HG03159 (cell line): ENCODE measurements around the gene KIF17.
"Not testable (repeated sequence)": the region's sequence is repeated elsewhere in the genome, so short reads cannot be mapped to it uniquely, and the experiment has no call there.

Experiments
- ATAC-seq: cut with Tn5 transposase; IDR thresholded peaks from one replicate; pipeline ENCODE4 v1.9.1; 2021; ENCODE audit warnings: mild to moderate bottlenecking, moderate library complexity; ENCODE audit not compliant: unreplicated experiment

The KIF17 gene

DNA sequence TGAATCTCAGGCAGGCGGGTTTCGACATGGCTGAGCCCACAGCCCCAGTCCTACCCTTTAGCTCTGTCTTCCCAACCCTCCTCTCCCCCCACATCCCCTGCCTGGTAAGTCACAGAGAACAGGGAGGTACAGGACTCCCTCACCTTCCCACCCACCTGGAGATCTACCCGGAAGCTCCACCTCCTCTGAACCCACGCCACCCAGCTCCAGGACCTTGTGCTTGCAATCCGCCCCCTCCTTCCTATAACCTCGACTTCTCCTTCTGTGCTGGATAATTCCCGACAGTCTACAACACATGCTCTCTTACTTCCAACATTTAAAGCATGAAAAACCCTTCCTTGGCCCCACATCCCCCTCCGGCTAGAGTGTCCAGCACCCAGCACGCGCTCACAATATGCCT is 22.3 kb downstream of the KIF17 start:
- no peak for ATAC-seq

DNA sequence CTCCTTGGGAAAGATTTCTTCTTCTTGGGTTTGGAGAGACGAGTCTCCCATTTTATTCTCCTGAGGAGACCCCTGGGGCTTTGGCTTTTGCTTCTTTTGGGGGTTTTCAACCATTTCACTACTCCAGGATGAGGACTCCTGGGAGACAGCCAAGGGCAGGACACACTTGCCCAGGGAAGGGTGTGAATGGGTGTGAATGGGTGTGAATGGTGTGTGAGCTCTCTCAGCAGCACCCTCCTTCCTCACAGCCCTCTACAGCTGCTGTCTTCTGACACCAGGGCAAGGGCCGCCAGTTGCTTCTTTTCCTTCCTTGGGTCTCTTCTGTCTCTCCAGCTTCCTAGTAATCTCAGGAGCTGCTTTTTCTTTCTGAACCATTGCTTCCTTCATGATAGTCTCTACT is 24.2 kb downstream of the KIF17 start:
- ATAC-seq, result no peak

DNA sequence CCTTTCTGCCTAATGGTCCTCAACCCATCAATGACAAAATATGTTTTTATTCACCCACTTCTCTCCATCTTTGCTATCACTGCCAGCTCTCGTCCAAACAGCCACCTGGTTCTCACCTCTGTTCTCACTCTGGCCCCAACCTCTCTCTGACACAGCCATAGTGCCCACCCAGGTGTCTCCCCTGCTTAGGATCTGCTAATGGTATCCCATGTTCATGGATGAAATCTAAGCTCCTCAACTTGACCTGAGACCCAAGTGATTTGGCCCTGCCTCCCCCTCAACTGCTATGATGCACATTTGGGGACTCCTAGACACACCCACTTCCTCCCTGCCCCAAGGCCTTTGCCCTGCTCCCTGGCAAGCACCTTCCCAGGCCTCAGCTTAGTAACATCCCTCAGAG is 25.9 kb downstream of the KIF17 start:
- no peak for ATAC-seq

DNA sequence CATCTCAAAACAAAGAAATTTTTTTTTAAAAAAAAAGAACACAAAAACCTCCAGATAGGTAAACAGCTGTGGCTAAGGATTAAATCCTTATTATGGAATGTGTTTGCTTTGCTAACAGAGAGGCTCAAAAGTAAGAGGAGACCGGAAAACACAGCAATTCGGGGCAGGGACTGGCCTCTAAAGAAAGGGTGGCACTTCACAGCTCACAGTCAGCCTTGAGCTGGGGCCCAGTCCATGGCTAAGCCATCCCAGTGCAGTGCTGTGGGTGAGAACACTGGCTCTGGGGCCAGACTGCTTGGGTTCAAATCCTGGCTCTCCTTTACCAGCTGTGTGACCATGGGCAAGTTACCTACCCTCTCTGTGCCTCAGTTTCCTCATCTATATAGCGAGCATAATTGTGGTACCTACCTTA is 28.2 kb downstream of the KIF17 start:
- ATAC-seq, result no peak

DNA sequence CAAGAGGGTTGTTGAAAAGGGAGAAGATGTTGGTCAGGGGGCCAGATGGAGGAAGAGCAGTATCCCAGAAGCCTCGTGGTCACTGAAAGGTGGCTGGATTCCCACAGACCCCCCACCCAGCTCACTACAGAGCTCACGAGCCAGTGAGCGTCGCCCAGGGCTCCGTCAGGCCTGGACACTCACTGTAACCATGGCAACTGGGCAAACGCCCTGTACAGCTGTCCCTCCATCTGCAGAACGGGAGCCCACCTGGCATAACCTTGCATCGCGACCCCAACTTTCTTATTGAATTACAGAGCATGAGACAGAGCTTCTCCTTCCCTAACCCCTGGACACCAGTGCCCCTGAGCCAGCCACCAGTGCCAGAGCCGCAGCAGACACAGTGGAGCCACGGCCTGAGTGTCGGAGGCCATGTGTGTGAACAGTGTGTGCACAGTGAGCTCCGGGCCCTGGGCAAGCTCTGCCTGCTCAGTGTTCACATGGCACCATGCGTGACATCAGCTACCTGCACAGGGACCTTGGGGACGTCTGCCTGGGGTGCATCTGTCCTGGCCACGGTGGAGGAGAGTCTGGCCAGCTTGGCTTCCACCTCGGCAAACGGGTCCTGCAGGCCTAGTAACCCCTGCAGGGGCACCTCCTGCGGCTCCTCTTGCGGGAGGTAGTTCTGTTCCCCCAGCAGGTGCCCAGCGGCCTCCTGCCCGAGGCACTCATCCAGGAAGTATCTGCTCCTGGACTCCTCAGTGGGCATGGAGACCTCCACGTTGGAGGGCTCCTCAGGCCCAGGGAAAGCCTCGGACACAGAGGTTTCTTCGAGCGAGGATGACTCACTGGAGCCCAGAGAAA is 30.7 kb downstream of the KIF17 start:
- ATAC-seq, result no peak

DNA sequence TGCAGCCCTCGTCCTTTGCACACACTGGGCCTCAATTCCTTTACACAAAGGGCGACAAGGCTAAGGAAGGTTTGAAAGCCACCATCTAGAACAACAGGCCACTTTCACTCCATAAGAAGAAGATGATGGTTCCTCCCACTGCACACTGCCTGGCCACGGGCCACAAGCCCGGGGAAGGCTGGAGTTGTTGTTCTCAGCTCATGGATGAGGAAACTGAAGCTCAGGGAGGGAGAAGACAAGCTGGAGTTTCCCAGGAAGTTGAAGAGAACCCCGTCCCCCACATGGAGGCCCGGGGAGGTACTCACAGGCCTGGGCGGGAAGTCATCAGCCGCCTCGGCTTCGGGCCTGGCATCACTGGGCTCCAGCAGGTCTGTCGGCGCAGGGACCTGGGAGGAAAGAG is 32.1 kb downstream of the KIF17 start:
- no peak for ATAC-seq

DNA sequence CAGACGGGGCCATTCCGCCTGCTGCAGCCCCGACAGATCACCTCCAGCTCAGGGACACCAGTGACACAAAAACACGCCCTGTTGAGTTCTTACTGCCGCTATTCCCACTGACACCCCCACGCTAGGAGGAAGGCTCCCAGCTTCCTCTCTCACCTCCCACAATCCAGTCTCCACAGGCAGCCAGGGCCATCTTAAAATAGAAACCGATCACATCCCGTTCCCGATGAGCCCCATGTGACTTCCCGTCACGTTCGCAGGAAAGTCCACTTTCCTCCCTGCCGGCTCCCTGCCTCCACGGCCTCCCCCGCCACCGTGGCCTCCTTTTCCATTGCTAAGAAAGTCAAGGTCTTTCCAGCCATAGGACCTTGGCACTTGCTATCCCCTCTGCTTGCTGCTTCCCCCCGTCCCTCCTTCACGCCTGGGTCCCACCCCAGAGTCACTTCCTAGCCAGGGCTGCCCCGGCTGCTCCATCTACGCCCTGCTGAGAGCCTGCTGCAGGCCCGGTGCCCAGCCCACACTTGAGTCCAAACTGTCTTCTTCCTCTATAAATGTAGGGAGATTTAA is 32.6 kb downstream of the KIF17 start:
- no peak for ATAC-seq

DNA sequence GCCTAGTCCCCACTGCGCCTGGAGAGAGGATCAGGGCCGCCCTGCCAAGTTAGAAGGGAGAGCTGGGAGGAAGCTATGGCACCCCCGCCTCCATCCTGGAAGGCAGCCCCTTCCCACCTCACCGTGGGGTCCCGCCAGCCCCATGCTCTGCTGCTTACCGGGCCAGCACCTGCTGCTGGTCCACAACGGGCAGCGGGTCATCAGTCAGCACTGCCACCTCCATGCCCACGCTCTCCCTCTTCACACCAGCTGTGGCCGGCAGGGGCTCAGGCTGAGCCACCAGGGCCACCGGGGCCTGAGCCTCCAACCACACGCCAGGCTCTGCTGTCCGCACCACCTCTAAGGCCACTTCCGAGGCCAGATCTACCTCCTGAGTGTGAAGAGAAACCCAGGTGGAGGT is 33.2 kb downstream of the KIF17 start:
- no peak for ATAC-seq

DNA sequence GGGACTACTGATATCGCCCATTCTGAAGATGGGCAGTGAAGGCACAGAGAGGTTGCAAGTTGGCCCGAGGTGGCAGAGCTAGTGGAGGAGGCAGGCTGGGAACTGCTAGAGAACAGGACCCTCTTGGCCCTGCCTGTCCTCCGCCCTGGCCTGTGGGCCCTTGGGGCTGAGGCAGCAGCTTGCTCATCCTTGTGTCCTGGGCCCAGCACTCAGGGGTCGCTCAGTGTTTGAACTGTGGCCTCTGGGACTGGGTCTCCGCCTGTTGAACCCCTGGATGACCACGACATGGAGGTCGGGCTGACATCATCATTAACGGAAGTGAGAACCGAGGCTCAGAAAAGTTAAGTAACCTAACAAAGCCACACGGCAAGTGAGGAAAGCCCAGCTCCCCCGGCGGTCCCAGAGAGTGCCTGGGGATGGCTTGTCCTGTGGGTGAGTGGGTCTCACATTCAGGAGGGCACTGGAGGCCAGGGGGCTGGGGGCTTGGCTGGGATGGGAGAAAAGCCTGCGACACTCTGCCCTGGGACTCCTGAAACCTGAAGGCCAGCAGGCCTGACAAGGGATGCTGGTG is 33.7 kb downstream of the KIF17 start:
- ATAC-seq, result no peak

DNA sequence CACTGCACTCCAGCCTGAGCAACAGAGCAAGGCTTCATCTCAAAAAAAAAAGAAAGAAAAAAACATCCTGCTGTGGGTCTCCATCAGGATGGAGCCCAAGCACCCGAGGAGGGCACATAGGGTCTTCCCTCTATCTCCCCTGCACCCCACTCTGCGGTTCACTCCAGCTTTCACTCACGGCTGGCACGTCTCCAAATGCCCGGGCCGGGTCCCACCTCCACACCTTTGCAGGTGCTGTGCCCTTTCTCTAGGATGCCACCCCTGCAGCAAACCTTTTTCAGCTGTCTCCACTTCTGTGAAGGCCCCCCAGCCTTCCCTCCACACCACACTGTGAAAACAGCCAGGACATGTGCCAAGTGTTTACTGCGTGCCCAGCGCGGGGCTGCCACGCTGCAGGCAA is 34.2 kb downstream of the KIF17 start:
- ATAC-seq, result no peak

DNA sequence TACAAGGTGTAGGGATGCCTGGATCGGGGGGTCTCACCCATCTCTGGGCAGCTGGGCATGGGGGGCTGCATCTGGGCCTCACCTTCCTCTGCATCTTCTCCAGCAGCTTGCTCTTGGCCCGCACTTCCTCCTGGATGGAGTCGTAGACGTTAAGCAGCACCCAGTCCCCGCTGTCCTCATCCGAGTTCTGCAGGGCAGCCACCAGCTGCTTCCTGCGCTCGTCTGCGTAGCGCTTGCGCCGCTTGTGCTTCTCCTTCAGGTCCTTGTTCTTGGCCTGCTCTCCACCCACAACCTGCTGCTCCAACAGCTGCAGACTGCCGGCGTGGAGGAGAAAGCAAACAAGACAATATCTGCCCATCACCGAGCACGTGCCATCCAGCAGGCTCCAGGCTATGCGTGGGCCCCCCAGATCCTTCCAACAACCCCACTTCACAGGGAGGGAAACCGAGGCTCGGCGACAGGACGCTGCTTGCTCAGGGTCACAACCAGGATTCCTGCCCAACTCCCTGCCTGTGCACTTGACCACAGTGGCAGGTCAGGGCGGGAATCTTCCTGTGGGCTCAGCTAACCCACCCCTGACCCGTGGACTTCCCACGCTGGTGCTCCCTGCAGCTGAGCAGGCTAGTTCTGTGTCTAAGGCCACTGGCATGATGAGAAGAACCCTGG is 35.1 kb downstream of the KIF17 start:
- no peak for ATAC-seq

DNA sequence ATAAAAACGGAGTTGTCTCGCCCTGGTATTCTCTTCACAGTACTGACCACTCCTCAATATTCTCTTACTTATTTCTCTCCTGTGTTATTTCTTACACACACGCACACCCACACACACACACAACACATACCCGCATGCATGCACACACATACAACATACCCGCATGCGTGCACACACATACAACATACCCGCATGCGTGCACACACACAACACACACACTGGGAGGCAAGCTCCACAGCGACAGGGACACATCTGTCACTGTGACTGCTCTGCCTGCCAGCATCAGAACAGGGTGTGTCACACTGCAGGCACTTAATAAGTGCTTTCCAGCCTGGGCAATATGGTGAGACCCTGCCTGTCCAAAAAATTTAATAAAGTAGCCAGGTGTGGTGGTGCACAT is 35.8 kb downstream of the KIF17 start:
- no peak for ATAC-seq

DNA sequence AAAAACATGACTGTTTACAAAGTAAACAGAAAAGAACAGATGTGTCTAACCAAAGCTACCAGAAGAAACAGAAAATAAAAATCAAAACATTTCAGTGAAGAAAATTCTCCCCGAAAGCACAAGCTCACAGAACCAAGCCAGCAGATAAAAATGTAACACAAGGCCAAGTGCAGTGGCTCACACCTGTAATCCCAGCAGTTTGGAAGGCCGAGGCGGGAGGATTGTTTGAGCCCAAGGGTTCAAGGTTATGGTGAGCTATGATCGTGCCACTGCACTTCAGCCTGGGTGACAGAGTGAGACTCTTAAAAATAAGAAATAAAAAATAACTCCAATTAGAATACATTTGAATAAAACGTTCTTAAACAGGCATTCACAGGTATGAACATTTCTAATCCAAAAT is 37.5 kb downstream of the KIF17 start:
- ATAC-seq, result no peak

DNA sequence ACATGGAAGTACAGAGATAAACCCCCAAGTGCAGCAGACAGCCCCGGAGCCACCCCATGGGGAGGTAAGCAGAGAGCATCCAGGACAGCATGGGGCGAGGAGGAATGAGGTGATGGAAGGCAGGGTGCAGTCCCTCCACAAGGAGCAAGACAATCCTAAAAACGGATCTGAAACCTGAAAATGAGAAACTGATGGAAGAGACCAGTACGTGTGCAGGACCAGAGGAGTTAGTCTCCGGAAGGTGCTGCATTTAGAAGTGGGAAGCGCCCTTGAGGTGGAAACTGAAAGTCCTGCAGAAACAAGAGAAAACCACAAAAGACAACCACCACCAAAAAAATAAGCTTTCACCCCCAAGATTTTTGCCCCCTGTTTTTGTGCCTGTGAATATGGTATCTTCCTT is 39.2 kb downstream of the KIF17 start:
- no peak for ATAC-seq

DNA sequence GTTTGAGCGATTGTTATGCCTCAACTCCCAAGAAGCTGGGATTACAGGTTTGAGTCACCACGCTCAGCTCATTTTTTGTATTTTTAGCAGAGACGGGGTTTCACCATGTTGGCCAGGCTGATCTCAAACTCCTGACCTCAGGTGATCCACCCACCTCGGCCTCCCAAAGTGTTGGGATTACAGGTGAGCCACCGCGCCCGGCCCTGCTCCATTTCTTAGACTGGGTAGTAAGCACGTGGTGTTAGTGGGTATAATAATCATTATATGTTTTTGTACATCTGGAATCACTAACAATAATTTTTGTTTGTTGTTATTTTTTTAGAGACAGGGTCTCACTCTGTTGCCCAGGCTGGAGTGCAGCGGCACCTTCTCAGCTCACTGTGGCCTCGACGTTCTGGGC is 44.2 kb downstream of the KIF17 start:
- not testable (repeated sequence) for ATAC-seq

DNA sequence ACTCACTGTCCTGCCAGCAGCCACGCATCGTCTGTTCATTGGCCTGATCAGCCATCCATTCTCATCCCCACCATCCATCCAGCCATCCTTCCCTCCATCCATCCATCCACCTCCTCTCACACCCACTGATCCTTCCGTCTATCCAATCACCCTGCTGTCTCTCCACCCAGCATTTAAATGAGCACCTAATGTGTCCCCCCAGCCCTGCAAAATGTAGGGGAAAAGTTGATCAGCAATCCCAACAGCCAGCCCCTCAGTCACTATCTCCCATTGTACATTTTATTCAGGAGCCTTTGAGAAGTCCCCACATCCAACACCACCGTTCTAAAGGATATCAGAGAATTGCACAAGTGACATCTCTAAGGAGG is 45.6 kb downstream of the KIF17 start:
- no peak for ATAC-seq

DNA sequence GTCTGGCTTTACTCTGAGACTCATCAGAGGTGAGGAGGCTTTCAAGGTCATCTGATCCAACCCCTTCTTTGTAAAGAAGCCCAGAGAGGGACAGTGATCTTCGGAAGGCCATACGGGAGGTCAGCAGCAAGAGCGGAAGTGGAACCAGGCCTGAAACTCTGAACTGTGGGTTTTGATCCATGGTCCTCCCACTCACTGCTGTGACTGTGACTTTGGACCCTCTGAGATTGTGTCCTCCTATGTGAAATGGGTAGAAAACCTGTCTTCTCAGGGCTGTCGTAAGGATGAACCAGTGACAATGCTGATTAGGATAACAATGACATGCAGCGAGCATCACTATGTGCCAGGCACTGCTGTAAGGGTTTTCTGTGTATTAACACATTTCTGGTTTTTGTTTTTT is 46.9 kb downstream of the KIF17 start:
- ATAC-seq, result no peak

DNA sequence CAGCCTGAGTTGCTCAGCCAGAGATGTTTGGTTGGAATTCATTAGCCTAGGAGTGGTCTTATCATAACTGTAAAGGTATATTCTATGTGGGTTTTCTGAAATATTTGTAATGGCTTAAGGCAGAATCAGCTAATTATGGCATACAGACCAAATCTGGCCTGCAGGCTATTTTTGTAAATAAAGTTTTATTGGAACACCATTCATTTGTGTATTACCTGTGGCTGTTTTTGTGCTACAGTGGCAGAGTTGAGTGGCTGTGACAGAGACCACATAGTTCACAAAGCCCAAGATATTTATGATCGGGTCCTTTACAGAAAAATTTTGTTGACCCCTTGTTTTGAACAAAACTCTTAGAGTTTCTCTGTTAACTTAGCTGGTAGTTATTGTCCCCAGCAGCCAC is 49.2 kb downstream of the KIF17 start:
- no peak for ATAC-seq

DNA sequence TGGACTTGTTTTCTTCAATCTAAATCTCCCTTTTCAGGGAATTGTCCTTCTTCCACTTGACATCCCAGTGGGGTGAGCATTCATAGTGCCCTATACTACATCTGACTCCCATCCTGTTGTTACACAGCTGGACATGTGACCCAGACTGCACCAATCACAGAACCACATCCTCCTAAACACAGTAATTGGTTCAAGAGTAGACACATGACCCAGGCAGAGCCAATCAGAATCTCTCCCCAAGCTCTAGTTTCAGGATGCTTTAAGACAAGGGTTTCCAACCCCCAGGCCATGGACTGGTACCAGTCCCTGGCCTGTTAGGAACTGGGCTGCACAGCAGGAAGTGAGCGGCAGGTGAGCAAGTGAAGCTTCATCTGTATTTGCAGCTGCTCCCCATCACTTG is 51.0 kb downstream of the KIF17 start:
- no peak for ATAC-seq

DNA sequence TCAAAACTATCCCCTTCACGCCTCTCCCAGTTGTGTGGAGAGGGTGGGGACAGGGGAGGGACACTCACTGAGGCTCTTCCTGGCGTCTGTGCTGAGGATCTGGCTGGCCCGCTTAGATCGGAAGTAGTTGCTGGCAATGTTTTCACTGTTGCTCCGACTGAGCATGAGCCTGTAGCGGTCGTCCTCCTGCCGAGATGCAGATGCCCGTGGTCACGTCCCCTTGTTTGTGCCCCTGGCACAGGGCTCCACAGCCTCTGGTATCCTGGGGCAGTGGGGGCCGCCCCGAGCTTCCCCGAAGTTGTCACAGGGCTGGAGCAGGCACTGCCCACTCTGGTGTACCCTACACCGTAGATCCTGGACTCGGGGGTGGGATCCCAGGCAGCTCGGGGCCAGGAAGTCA is 51.7 kb downstream of the KIF17 start:
- ATAC-seq, result no peak

DNA sequence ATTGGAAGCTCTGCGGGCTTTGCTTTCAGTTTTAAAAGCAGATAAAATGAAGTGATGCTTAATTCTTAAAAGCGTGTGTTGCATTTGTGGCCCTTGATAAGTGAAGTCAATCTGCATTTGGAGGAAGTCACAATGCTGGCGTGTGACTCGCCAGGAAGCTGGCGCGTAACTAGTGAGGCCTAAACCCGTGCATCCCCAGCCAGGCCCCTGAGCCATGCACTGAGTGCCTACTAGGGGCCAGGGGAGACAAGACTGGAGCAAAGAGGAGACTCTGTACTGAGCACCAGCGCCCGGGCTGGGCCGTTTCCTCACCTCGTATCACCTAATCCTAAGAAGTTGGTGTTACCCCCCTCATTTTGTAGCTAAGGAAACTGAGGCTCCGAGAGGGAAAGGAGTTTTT is 52.1 kb downstream of the KIF17 start:
- ATAC-seq, result no peak
